ENCODE measurements around the gene TIE1. TPM values are rescaled to one million over a fixed set of nuclear protein-coding genes. Genes with fewer than 3 reads are reported as not detected.

The TIE1 gene
- polyA plus RNA-seq (2011; rRNA removed), result 0.05 TPM in 1 of 2 replicates, not detected in the other
- not detected in 2 replicates for polyA minus RNA-seq (2011; rRNA and poly(A)+ RNA removed)

GRCh38 chr1:43300378-43301094 lies at the start of gene TIE1:
Gene TIE1 (plus strand): TSS chr1:43300982. CDS start chr1:43301072, 90 bp downstream.
- H3K36me3 ChIP-seq (ENCODE audit: control insufficient read depth, insufficient read depth, low read length), result no peaks in the 10 kb centered on the region
- ChIA-PET POLR2A (no interaction called here), CTCF (no interaction called here)
- DNase-seq (ENCODE audit: low read depth), result no peak
- TF ChIP-seq, protein P1, sequence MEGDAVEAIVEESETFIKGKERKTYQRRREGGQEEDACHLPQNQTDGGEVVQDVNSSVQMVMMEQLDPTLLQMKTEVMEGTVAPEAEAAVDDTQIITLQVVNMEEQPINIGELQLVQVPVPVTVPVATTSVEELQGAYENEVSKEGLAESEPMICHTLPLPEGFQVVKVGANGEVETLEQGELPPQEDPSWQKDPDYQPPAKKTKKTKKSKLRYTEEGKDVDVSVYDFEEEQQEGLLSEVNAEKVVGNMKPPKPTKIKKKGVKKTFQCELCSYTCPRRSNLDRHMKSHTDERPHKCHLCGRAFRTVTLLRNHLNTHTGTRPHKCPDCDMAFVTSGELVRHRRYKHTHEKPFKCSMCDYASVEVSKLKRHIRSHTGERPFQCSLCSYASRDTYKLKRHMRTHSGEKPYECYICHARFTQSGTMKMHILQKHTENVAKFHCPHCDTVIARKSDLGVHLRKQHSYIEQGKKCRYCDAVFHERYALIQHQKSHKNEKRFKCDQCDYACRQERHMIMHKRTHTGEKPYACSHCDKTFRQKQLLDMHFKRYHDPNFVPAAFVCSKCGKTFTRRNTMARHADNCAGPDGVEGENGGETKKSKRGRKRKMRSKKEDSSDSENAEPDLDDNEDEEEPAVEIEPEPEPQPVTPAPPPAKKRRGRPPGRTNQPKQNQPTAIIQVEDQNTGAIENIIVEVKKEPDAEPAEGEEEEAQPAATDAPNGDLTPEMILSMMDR (IDR thresholded peaks at IDR 0.05; ENCODE audit: insufficient read depth, low read depth, low read length), result no peak
- no peak within 1 kb of the TSS for H3K4me3 ChIP-seq (ENCODE audit: low read depth, low read length)
- peaks cover 1% of the 10 kb centered on the region; the same call in 1 of the 2 replicates for H3K27me3 ChIP-seq (ENCODE audit: control insufficient read depth, insufficient read depth, low read length)

DNA sequence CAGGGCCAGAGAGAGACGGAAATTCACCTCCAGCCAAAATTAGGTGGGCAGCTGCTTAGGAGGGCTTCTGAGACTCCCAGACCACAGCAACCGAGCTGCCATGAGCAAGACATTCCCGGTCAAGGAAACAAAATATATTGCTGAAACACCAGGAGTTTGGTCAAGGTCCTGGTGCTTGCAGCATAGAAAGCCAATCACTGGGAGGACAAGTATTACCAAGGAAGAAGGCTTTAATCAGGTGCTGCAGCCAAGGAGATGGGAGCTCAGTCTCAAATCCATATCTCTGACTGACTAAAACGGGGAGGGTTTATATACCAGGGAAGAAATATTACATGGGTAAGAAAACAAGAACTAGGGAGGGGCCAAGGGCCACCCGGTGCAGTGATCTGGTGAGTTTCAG lies 49.8 kb upstream of the TIE1 start:
- no peak for DNase-seq (ENCODE audit: low read depth)
- Histone ChIP-seq H3K4me3 (ENCODE audit: low read depth, low read length) (no peak overlapping the region), H3K36me3 (ENCODE audit: control insufficient read depth, insufficient read depth, low read length) (no peaks in the 10 kb centered on the region), H3K27me3 (ENCODE audit: control insufficient read depth, insufficient read depth, low read length) (peaks cover 8% of the 10 kb centered on the region)
- POLR2A ChIA-PET, result no interaction called here
- CTCF ChIA-PET, result interaction anchor here (0.8 kb wide), 1 partner anchor 128 kb away, joined by 3 read pairs; no protein-coding TSS in a partner anchor
- TF ChIP-seq, protein P1 (IDR thresholded peaks at IDR 0.05; ENCODE audit: insufficient read depth, low read depth, low read length), result no peak

- Histone ChIP-seq H3K36me3 (ENCODE audit: control insufficient read depth, insufficient read depth, low read length) (no peaks in the 10 kb centered on the region), H3K4me3 (ENCODE audit: low read depth, low read length) (no peak overlapping the region), H3K27me3 (ENCODE audit: control insufficient read depth, insufficient read depth, low read length) (peaks cover 8% of the 10 kb centered on the region)
- TF ChIP-seq, protein P1 (IDR thresholded peaks at IDR 0.05; ENCODE audit: insufficient read depth, low read depth, low read length), result no peak
- ChIA-PET POLR2A (no interaction called here), CTCF (no interaction called here)
- DNase-seq (ENCODE audit: low read depth), result no peak
Observed at GRCh38 chr1:43252225-43252624, 48.6 kb upstream of the TIE1 start.

- H3K4me3 ChIP-seq (ENCODE audit: low read depth, low read length), result no peak overlapping the region
- ChIA-PET POLR2A (no interaction called here), CTCF (interaction anchor here (1.0 kb wide), 1 partner anchor 11 kb away, joined by 5 read pairs; no protein-coding TSS in a partner anchor)
- H3K36me3 ChIP-seq (ENCODE audit: control insufficient read depth, insufficient read depth, low read length), result no peaks in the 10 kb centered on the region
- no peak for DNase-seq (ENCODE audit: low read depth)
- TF ChIP-seq, protein P1 (IDR thresholded peaks at IDR 0.05; ENCODE audit: insufficient read depth, low read depth, low read length), result no peak
- H3K27me3 ChIP-seq (ENCODE audit: control insufficient read depth, insufficient read depth, low read length), result peaks cover 8% of the 10 kb centered on the region
Observed at GRCh38 chr1:43253173-43253572, 47.6 kb upstream of the TIE1 start.

DNA sequence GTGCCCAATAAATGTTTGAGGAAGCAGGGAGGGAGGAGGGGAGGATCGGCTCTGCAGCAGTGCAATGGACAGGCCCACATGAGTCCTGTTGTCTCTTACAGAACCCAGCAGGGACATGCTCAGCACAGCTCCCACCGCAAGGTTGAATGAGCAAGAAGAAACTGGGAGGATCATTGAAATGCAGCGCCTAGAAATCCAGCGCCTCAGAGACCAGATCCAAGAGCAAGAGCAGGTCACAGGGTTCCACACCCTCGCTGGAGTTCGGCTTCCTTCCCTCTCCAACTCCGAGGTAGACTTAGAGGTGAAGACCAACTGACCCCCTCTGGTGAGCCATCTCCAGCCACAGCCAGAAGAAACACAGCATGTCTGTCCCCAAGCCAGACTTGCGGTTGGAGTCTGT lies 46.9 kb upstream of the TIE1 start:
- no peaks in the 10 kb centered on the region for H3K36me3 ChIP-seq (ENCODE audit: control insufficient read depth, insufficient read depth, low read length)
- DNase-seq (ENCODE audit: low read depth), result no peak
- no peak overlapping the region for H3K4me3 ChIP-seq (ENCODE audit: low read depth, low read length)
- TF ChIP-seq, protein P1 (IDR thresholded peaks at IDR 0.05; ENCODE audit: insufficient read depth, low read depth, low read length), result no peak
- H3K27me3 ChIP-seq (ENCODE audit: control insufficient read depth, insufficient read depth, low read length), result peaks cover 8% of the 10 kb centered on the region
- ChIA-PET POLR2A (no interaction called here), CTCF (interaction anchor here (1.0 kb wide), 1 partner anchor 10 kb away, joined by 5 read pairs; no protein-coding TSS in a partner anchor)

Measured in BJ (cell line).